ENCODE results near the gene ZNHIT3. TPM values are rescaled to one million over a fixed set of nuclear protein-coding genes. Genes with fewer than 3 reads are reported as not detected.

Gene ZNHIT3
- total RNA-seq, 1 experiment from 2014 or later: 33.9 TPM

GRCh38 chr17:36509272-36509985 is 22.9 kb downstream of the ZNHIT3 start:
- TF ChIP-seq, protein P1, sequence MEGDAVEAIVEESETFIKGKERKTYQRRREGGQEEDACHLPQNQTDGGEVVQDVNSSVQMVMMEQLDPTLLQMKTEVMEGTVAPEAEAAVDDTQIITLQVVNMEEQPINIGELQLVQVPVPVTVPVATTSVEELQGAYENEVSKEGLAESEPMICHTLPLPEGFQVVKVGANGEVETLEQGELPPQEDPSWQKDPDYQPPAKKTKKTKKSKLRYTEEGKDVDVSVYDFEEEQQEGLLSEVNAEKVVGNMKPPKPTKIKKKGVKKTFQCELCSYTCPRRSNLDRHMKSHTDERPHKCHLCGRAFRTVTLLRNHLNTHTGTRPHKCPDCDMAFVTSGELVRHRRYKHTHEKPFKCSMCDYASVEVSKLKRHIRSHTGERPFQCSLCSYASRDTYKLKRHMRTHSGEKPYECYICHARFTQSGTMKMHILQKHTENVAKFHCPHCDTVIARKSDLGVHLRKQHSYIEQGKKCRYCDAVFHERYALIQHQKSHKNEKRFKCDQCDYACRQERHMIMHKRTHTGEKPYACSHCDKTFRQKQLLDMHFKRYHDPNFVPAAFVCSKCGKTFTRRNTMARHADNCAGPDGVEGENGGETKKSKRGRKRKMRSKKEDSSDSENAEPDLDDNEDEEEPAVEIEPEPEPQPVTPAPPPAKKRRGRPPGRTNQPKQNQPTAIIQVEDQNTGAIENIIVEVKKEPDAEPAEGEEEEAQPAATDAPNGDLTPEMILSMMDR (IDR thresholded peaks at IDR 0.05; ENCODE audit: unreplicated experiment): no peak
- ChIA-PET CTCF (interaction anchor here (0.6 to 0.7 kb wide), 2 partner anchors 539 to 752 kb away, joined by 3 to 4 read pairs; no protein-coding TSS in a partner anchor), POLR2A (interaction anchor here (0.8 to 1.5 kb wide), 2 partner anchors 15 to 17 kb away, joined by 3 to 5 read pairs; no protein-coding TSS in a partner anchor)
- H3K4me3 Mint-ChIP-seq (ENCODE audit: unreplicated experiment): no peak overlapping the region
- H3K36me3 Mint-ChIP-seq (ENCODE audit: insufficient read depth, unreplicated experiment): peaks cover 18% of the 10 kb centered on the region
- H3K9me3 Mint-ChIP-seq (ENCODE audit: unreplicated experiment): no peaks in the 10 kb centered on the region
- no peak for DNase-seq (ENCODE audit: unreplicated experiment)
- H3K27me3 Mint-ChIP-seq (ENCODE audit: insufficient read depth, unreplicated experiment): no peaks in the 10 kb centered on the region
- H3K4me1 Mint-ChIP-seq (ENCODE audit: insufficient read depth, unreplicated experiment): no peaks in the 10 kb centered on the region
- intact Hi-C loops (cut with micrococcal nuclease): no loop called here
- H3K27ac Mint-ChIP-seq (ENCODE audit: low read depth, unreplicated experiment): no peak overlapping the region
- BruUV-seq (replicated peaks): no TSS peak

DNA sequence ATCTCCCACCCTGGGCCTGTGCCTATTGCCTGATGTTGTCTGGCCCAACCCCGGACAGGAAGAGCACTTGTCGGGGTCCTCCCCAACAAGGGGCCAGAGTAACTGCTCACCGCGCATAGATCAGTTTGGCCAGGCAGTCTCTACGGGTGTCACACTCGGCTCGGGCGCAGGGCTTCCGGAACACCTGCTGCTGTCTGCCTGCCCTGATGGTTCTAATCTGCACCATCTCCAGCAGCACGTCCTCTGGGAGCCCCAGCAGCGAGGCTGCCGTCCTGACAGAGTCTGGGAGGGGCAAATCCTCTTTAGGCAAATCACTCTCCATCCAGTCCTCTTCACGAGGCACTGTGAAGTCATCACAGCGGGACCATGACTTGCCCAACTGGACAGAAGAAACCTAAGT is 24.2 kb downstream of the ZNHIT3 start:
- no peak for DNase-seq (ENCODE audit: unreplicated experiment)
- no TSS peak for BruUV-seq (replicated peaks)
- Mint-ChIP-seq H3K27ac (ENCODE audit: low read depth, unreplicated experiment) (no peak overlapping the region), H3K9me3 (ENCODE audit: unreplicated experiment) (no peaks in the 10 kb centered on the region), H3K4me1 (ENCODE audit: insufficient read depth, unreplicated experiment) (no peaks in the 10 kb centered on the region), H3K36me3 (ENCODE audit: insufficient read depth, unreplicated experiment) (peaks cover 14% of the 10 kb centered on the region), H3K27me3 (ENCODE audit: insufficient read depth, unreplicated experiment) (no peaks in the 10 kb centered on the region), H3K4me3 (ENCODE audit: unreplicated experiment) (no peak overlapping the region)
- ChIA-PET POLR2A (no interaction called here), CTCF (interaction anchor here (0.5 kb wide), 1 partner anchor 18 kb away, joined by 3 read pairs; no protein-coding TSS in a partner anchor)
- intact Hi-C loops (cut with micrococcal nuclease): no loop called here
- TF ChIP-seq, protein P1 (IDR thresholded peaks at IDR 0.05; ENCODE audit: unreplicated experiment): no peak

DNA sequence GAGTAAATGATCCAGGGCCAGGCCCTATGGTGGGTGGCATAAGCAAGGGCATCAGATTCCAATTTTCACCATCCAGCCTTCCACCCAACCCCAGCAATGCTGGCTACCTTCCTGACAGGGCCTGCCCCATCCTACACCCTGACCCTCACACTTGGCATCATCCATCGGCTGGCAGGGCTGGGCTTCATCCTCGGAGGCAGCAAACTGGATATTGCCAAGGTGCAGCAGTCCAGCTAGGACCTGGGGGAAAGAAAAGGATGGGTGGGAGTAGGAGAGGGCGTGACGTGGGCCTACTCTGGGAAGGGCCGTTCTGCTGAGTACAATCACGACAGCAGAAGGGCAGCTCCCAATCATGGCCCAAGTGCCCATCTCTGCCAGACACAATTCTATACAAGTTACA is 24.7 kb downstream of the ZNHIT3 start:
- DNase-seq (ENCODE audit: unreplicated experiment): no peak
- ChIA-PET POLR2A (interaction anchor here (0.8 kb wide), 1 partner anchor 10 kb away, joined by 3 read pairs; no protein-coding TSS in a partner anchor), CTCF (interaction anchor here (0.5 kb wide), 1 partner anchor 17 kb away, joined by 3 read pairs; no protein-coding TSS in a partner anchor)
- H3K4me3 Mint-ChIP-seq (ENCODE audit: unreplicated experiment): no peak overlapping the region
- intact Hi-C loops (cut with micrococcal nuclease): no loop called here
- TF ChIP-seq, protein P1 (IDR thresholded peaks at IDR 0.05; ENCODE audit: unreplicated experiment): no peak
- H3K4me1 Mint-ChIP-seq (ENCODE audit: insufficient read depth, unreplicated experiment): no peaks in the 10 kb centered on the region
- H3K27ac Mint-ChIP-seq (ENCODE audit: low read depth, unreplicated experiment): no peak overlapping the region
- H3K36me3 Mint-ChIP-seq (ENCODE audit: insufficient read depth, unreplicated experiment): peaks cover 17% of the 10 kb centered on the region
- BruUV-seq (replicated peaks): no TSS peak
- H3K9me3 Mint-ChIP-seq (ENCODE audit: unreplicated experiment): no peaks in the 10 kb centered on the region
- H3K27me3 Mint-ChIP-seq (ENCODE audit: insufficient read depth, unreplicated experiment): no peaks in the 10 kb centered on the region

GRCh38 chr17:36512641-36513040 is 26.2 kb downstream of the ZNHIT3 start:
- H3K4me1 Mint-ChIP-seq (ENCODE audit: insufficient read depth, unreplicated experiment): no peaks in the 10 kb centered on the region
- DNase-seq (ENCODE audit: unreplicated experiment): no peak
- no TSS peak for BruUV-seq (replicated peaks)
- POLR2A ChIA-PET: no interaction called here
- no peak overlapping the region for H3K27ac Mint-ChIP-seq (ENCODE audit: low read depth, unreplicated experiment)
- peaks cover 22% of the 10 kb centered on the region for H3K36me3 Mint-ChIP-seq (ENCODE audit: insufficient read depth, unreplicated experiment)
- H3K9me3 Mint-ChIP-seq (ENCODE audit: unreplicated experiment): no peaks in the 10 kb centered on the region
- intact Hi-C loops (cut with micrococcal nuclease): no loop called here
- H3K4me3 Mint-ChIP-seq (ENCODE audit: unreplicated experiment): no peak overlapping the region
- TF ChIP-seq, protein P1 (IDR thresholded peaks at IDR 0.05; ENCODE audit: unreplicated experiment): no peak
- CTCF ChIA-PET: interaction anchor here (0.6 kb wide), 1 partner anchor 70 kb away, joined by 3 read pairs; no protein-coding TSS in a partner anchor
- H3K27me3 Mint-ChIP-seq (ENCODE audit: insufficient read depth, unreplicated experiment): no peaks in the 10 kb centered on the region
